Measurements from ENCODE around the gene EGR1.
"Not testable (repeated sequence)": the region's sequence is repeated elsewhere in the genome, so short reads cannot be mapped to it uniquely, and the experiment has no call there.

EGR1 gene

GRCh38 chr5:138469540-138470321, 4.5 kb downstream of the EGR1 start:
- peak; percentile 69 for DNase-seq

DNA sequence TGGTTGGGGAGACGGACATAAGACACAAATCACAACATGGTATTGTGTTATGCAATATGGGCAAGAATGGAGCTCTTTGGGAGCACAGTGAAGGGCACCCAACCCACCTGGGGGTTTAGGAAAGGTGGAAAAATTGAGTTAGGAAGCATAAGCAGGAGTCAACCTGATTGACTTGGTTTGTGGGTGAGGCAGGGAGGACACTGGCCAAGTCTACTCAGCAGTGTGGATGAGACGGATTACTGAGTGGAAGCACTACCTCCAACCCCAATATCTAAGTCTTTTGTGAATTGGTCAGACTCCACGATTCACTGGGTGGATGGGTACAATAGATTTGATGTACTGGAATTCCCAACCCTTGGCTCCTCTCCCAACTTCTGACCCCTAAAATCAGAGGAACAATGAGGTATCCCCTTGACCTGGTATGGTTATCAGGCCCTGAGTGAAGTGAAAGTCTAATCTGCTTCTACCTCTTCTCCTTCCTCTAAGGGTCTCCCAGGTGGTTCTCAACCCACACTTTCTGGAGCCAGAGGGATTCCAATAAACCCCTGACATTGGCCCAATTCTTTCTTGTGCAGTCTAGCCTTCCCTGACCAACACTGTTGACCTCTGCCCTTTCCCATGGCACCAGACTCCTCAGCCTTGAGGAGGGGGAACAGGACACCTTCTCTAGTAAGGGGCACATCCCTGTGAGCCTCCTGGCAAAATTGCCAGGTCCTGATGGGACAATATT, 5.2 kb downstream of the EGR1 start:
- DNase-seq, result peak; percentile 69

DNA sequence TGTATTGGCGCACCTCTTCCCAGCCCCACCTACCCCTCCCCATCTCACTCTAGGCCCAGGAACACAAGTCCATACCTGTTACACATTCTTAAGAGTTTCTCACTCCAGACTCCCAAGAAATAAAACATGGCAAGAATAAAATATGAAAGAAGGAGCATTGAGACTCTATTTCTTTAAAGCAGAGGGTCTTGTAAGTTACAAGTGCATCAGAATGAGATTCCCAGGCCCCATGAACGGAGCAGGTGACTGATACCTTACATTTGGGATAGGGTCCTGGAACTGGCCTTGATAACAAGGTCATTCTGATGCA, 5.7 kb downstream of the EGR1 start:
- DNase-seq, result no peak

DNA sequence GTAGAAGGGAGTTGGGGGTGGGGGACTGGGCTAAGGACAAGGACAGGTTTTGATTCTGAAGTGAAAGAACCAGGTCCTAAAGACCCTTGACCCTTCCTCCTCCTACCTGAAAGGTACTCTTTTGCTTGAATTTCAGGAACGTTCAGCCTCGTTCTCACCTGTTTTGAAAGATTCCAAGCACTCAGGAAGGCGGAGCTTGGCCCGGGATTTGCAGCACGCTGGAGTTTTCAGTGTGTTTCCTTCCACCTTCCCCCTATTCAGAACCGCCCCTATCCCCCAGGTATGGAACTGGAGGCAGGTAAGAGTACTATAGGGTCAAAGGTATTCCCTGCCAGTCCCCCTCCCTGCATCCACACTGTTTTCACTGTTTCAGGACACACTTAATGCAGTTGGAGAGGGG, 7.1 kb downstream of the EGR1 start:
- DNase-seq, result no peak

DNA sequence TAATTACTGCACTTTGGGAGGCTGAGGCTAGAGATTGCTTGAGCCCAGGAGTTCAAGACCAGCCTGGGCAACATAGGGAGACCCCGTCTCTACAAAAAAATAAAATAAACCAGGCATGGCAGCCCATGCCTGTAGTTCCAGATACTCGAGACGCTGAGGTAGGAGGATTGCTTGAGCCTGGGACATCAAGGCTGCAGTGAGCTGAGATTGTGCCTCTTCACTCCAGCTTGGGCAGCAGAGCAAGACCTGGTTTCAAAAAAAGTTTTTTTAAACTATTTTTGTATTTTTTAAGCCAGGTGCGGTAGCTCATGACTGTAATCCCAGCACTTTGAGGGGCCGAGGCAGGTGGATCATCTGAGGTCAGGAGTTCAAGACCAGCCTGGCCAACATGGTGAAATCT, 7.9 kb downstream of the EGR1 start:
- DNase-seq, result not testable (repeated sequence)

DNA sequence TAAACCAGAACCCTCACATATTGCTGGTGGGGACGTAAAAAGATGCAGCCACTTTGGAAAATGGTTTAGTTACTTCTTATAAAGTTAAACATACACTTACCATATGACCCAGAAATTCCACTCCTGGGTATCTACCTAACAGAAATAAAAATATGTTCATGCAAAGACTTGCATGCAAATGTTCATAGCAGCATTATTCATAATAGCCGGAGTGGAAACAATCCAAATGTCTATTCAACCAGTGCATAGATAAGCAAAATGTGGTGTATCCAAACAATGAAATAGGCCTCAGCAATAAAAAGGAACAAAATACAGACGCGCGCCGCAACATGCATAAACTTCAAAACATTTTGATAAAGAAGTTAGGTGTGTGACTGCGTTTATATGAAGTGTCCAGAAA, 11.6 kb downstream of the EGR1 start:
- DNase-seq, result no peak

GRCh38 chr5:138482638-138483037, 17.4 kb downstream of the EGR1 start:
- no peak for DNase-seq

DNA sequence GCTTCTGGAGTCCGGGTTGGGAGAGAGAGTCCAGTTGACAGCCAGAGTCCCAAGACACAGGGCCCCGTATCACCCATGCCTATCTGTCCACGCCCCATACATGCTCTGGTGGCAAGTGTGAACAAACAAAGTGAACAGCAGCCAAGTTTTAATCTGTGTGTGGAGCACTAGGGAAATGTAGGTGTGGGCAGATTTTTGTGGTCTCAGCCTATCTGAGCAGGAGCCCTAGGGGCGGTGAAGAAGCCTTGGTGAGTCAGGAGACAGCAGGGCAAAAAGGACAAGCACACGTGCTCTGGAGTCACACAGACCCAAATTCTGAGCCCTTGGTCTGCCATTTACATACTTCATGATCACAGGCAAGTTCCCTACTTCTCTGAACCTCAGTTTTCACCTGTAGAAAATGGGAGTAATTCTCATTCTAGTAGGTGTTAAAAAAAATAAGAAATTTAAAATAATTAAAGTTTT, 23.2 kb downstream of the EGR1 start:
- DNase-seq, result peak; percentile 47

DNA sequence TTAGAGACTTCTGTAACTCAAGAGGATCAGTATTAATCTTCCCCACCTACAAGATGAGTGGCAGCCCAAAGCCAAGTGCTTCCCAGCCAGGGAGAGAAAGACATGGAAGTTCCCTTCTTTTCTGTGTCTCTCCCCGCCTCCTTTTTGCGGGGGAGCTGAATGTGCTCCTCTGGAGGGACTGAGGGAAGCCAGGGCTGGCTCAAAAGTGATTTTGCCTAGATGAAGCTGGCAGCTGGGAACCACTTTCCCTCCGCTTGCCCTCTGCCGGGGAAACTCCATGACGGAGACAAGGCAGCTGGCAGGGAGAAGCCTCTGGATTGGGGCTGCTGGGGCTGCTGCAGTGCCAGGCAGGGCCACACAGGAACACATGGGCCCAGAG, 24.4 kb downstream of the EGR1 start:
- no peak for DNase-seq

DNA sequence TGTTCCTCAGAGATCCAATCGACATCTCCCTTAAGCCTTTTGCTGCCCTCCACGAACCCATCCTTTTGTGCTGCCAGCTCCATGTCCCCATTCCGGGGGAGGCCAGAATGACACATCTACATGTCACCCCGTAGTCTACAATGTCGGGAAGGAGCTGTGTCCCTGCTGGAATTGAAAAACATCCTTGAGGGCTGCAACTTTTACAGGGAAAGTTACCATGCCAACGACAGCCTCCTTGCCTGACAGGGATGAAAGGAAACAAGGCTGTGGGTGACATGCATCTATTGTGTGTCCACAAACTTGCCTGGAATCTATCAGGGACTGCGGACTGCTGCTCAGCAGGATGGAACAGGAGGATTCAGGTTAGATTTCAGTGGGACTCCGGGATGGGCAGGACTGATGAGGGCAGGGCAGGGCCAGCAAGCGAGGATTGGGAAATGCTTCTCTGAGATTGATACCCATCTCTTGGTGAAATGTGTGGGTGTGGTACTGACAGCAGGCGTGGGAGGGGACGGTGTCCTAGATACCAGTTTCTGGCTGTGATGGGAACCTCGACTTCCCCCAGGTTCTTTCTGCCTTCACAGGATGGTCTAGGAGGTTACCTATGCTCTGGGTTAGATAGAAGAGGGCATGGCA, 25.5 kb downstream of the EGR1 start:
- no peak for DNase-seq

DNA sequence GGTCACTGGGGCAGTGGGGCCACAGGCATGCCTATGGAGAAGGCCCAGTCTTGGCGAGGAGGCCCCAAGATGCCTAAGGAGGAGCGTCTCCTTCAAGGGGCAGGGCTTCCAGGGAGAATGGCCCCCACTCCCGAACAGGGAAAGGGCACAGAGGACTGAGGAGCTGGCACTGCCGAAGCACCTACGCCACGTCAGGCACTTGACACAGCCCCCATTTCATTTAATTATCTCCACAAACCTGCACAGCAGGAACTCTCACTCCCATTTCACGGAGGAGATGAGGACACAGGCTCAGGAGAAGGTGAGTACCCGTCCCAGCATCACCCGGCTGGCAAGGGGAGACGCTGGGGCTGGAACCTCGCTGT, 26.0 kb downstream of the EGR1 start:
- no peak for DNase-seq

- DNase-seq, result peak; percentile 89
Measured at GRCh38 chr5:138491669-138492559, 26.6 kb downstream of the EGR1 start.

GRCh38 chr5:138492560-138493045, 27.3 kb downstream of the EGR1 start:
- no peak for DNase-seq

DNA sequence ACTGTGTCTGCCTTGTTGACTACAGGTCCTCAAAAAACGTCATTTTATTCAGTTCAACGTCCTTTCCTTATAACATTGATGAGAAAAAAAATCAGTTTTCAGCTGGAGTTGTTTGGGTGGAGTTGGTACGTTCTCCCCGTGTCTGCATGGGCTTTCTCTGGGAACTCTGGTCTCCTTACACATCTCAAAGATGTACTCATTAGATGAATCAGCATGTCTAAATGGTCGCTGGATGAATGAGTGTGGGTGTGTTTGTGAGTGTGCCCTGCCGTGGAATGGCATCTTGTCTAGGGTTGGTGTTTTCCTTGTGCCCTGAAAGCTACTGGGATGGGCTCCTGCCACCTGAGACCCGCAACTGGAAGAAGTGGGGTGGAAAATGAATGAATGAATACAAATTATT, 30.1 kb downstream of the EGR1 start:
- DNase-seq, result no peak

DNA sequence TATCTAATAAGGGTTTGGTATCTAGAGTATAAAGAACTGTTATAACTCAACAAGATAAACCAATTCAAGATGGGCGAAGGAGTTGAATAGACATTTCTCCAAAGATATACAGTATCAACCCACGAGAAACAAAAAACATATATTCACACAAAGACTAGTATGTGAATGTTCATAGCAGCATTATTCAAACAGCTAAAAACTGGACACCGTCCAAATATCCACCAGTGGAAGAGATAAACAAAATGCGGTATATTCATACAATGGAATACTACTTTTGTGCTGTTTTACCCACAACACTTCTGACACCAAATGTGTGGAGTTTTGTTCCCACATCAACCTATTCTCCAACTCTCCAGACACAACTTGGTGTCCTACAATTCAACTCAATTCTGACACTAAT, 33.1 kb downstream of the EGR1 start:
- no peak for DNase-seq

DNA sequence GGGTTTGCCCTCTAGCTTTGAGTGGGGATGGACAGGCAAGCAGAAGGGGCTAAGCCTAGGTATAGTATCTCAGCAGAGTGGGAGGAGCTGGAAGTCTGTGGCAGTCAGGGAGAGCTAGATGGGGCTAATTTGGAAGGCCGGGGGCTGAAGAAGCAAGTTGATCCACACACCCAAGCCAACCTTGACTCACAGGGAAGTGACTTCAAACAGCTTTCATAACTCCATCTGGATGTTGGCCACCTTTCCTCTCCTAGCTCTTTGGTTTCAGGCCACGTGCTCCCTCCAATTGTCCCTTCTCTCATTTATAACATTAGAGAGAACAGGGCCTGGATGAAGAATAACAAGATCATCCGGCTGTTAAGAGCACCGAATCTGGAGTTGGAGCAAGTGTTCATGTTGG, 36.8 kb downstream of the EGR1 start:
- no peak for DNase-seq

GRCh38 chr5:138502521-138502920, 37.2 kb downstream of the EGR1 start:
- DNase-seq, result no peak

GRCh38 chr5:138503487-138504270, 38.4 kb downstream of the EGR1 start:
- DNase-seq, result peak; percentile 58

GRCh38 chr5:138504799-138505198, 39.5 kb downstream of the EGR1 start:
- no peak for DNase-seq

- DNase-seq, result no peak
Measured at GRCh38 chr5:138506370-138507306, 41.4 kb downstream of the EGR1 start.

GRCh38 chr5:138507485-138507884, 42.2 kb downstream of the EGR1 start:
- peak; percentile 32 for DNase-seq

Data from fibroblast of skin of right quadriceps (primary cell).